ENCODE results near the gene MYG1. TPM values are rescaled to one million over a fixed set of nuclear protein-coding genes. Genes with fewer than 3 reads are reported as not detected.

Gene MYG1
- total RNA-seq, 1 experiment from 2014 or later, result 91.8 TPM

- Histone ChIP-seq H2BK15ac (ENCODE audit: low read depth, low read length) (no peak overlapping the region), H3K4me1 (ENCODE audit: insufficient read depth, low read length) (no peaks in the 10 kb centered on the region), H4K8ac (replicated peaks; ENCODE audit: insufficient read length, low read depth, low read length) (no peak overlapping the region), H2BK12ac (ENCODE audit: insufficient read length, low read depth, low read length) (no peak overlapping the region), H4K5ac (ENCODE audit: insufficient read length, low read depth, low read length) (no peak overlapping the region), H2BK20ac (ENCODE audit: low read depth, low read length, poor library complexity, severe bottlenecking) (no peak overlapping the region), H3K14ac (ENCODE audit: insufficient read depth, low read length) (no peak overlapping the region), H2BK5ac (ENCODE audit: insufficient read length, low read length) (no peak overlapping the region), H3K23me2 (ENCODE audit: insufficient read length, low read depth, low read length, poor library complexity, severe bottlenecking) (no peaks in the 10 kb centered on the region), H4K20me1 (ENCODE audit: control insufficient read depth, insufficient read depth, insufficient read length) (no peaks in the 10 kb centered on the region), H3T11ph (ENCODE audit: low read length) (no peak overlapping the region), H3K4ac (ENCODE audit: low read depth, low read length) (no peak overlapping the region), H3K4me2 (ENCODE audit: insufficient read depth, insufficient read length, low read length) (no peak overlapping the region), H2BK120ac (ENCODE audit: low read depth, low read length, poor library complexity, severe bottlenecking) (no peak overlapping the region), H3K56ac (ENCODE audit: insufficient read length, low read depth, low read length) (no peak overlapping the region), H4K91ac (ENCODE audit: insufficient read length, low read depth, low read length) (no peak overlapping the region), H3K79me2 (ENCODE audit: insufficient read depth, low read length) (no peaks in the 10 kb centered on the region), H3K27me3 (ENCODE audit: insufficient read depth, low read length) (no peaks in the 10 kb centered on the region), H3K9me3 (ENCODE audit: control insufficient read depth, low read depth, low read length) (no peaks in the 10 kb centered on the region), H3K79me1 (ENCODE audit: insufficient read depth, low read depth, low read length, poor library complexity, severe bottlenecking) (no peaks in the 10 kb centered on the region), H3K27ac (ENCODE audit: insufficient read length, low read depth, low read length) (no peak overlapping the region), H3K23ac (ENCODE audit: insufficient read length, low read depth, low read length) (no peak overlapping the region), H3K9ac (ENCODE audit: extremely low read depth, insufficient read length, low read length) (no peak overlapping the region), H2AFZ (ENCODE audit: low read length) (no peak overlapping the region), H2AK5ac (ENCODE audit: insufficient read length, low read length) (no peak overlapping the region), H3K18ac (ENCODE audit: insufficient read length, low read depth, low read length) (no peak overlapping the region)
- no peaks in the 10 kb centered on the region; the same call in 1 of the 2 replicates for H3K27me3 Mint-ChIP-seq (ENCODE audit: low read depth)
- peaks cover 47 to 77% (median 73%) of the 10 kb centered on the region in 3 experiments for H3K36me3 Mint-ChIP-seq (ENCODE audit: insufficient read depth in 1 of 3, low read depth in 3 of 3)
- peak overlapping the region in 2 of 3 experiments; percentile 12 to 53; a peak in 3 of 7 replicates for H3K27ac Mint-ChIP-seq
- H3K4me3 Mint-ChIP-seq, result peak overlapping the region in 1 of 2 experiments; percentile 1; a peak in 1 of 5 replicates
- peak; percentile 80 for TF ChIP-seq CTCF (conservative IDR thresholded peaks at IDR 0.05)
- no peaks in the 10 kb centered on the region for H3K4me1 Mint-ChIP-seq
- H3K9me3 Mint-ChIP-seq, result no peaks in the 10 kb centered on the region
- DNase-seq, result peak; percentile 77
- no CpG with 5 or more reads among the region's 11 CpGs for WGBS (ENCODE audit: extremely low coverage, insufficient read length, low lambda C conversion rate)
Measured at GRCh38 chr12:53287741-53288216, 11.7 kb upstream of the MYG1 start.

Data from H9 (cell line).